ENCODE measurements around the gene DSE. TPM values are rescaled to one million over a fixed set of nuclear protein-coding genes. Genes with fewer than 3 reads are reported as not detected.

Gene DSE
- total RNA-seq, 1 experiment from 2014 or later, result 43.3 TPM

DNA sequence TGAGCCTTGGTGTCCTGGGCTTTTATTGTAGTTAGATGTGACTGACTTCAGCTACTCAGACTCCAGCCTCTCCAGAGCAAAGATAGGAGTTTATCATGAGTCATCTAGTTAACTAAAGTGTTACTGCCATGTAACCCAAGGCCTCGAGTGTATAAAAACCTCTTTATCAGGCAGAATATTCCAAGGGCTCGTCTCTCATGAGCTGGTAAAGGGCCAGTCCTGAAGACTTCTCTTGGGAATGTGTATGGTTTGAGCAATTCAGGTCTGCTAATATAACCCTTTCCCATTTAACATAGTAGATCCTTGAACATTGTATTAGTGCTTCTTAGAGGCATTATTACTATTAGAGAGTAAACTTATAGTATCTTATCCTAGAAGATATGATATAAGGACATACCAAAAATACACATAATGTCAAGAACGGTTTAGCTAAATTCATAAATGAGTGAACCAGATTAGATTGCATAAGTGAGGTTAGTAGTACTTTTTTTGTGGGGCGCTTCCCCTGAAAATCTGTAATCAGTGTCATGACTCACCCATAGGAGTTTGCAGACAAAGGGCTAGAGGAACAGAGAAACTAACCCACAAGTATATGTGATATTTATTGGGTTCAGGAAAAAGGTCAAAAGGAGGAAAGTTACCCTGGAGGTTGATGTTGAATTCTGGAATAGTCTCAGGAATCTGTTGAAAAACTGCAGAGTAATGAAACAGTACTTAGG is 16.0 kb downstream of the DSE start:
- Histone ChIP-seq H4K20me1 (ENCODE audit: insufficient read depth) (no peaks in the 10 kb centered on the region), H3K4me3 (no peak overlapping the region; the same call in 1 of the 2 replicates), H3K27ac (peak overlapping the region; percentile 92), H3F3A (ENCODE audit: insufficient read depth, low read depth) (peaks cover 30% of the 10 kb centered on the region), H2AFZ (no peak overlapping the region), H3K4me2 (peak overlapping the region; percentile 61), H3K9me3 (ENCODE audit: insufficient read depth, low read depth) (peaks cover 16% of the 10 kb centered on the region), H3K9me2 (ENCODE audit: insufficient read depth) (no peaks in the 10 kb centered on the region), H3K4me1 (replicated peaks; ENCODE audit: insufficient read depth) (peaks cover 48% of the 10 kb centered on the region), H3K27me3 (ENCODE audit: insufficient read depth, low read depth) (no peaks in the 10 kb centered on the region), H3K79me2 (ENCODE audit: low read depth) (peaks cover 24% of the 10 kb centered on the region), H3K36me3 (ENCODE audit: low read depth) (peaks cover 4% of the 10 kb centered on the region; the same call in 1 of the 2 replicates)
- POLR2A ChIA-PET (ENCODE audit: unreplicated experiment), result interaction anchor here (0.6 kb wide), 1 partner anchor 15 kb away, joined by 6 read pairs; no protein-coding TSS in a partner anchor
- DNase-seq, result peak in 1 of 2 experiments; percentile 72
- no TSS peak for BruUV-seq (replicated peaks)
- intact Hi-C loops (cut with micrococcal nuclease; ENCODE audit: unreplicated experiment), result no loop called here
- TF ChIP-seq CTCF (conservative IDR thresholded peaks at IDR 0.05) (no peak), EZH2 (IDR thresholded peaks at IDR 0.05; ENCODE audit: low read depth) (no peak)
- CTCF ChIA-PET, result no interaction called here

GRCh38 chr6:116387374-116387773 is 16.6 kb downstream of the DSE start:
- peaks cover 30% of the 10 kb centered on the region for H3F3A ChIP-seq (ENCODE audit: insufficient read depth, low read depth)
- intact Hi-C loops (cut with micrococcal nuclease; ENCODE audit: unreplicated experiment), result no loop called here
- ChIA-PET POLR2A (ENCODE audit: unreplicated experiment) (no interaction called here), CTCF (no interaction called here)
- no peaks in the 10 kb centered on the region for H3K9me2 ChIP-seq (ENCODE audit: insufficient read depth)
- peaks cover 22% of the 10 kb centered on the region for H3K79me2 ChIP-seq (ENCODE audit: low read depth)
- peaks cover 4% of the 10 kb centered on the region; the same call in 1 of the 2 replicates for H3K36me3 ChIP-seq (ENCODE audit: low read depth)
- TF ChIP-seq EZH2 (IDR thresholded peaks at IDR 0.05; ENCODE audit: low read depth), result no peak
- TF ChIP-seq CTCF (conservative IDR thresholded peaks at IDR 0.05), result no peak
- H3K27ac ChIP-seq, result peak overlapping the region; percentile 92
- H3K4me2 ChIP-seq, result peak overlapping the region; percentile 61
- peak; percentile 29 to 76 for DNase-seq
- no peak overlapping the region; the same call in 1 of the 2 replicates for H2AFZ ChIP-seq
- peaks cover 44% of the 10 kb centered on the region for H3K4me1 ChIP-seq (replicated peaks; ENCODE audit: insufficient read depth)
- BruUV-seq (replicated peaks), result no TSS peak
- H3K9me3 ChIP-seq (ENCODE audit: insufficient read depth, low read depth), result peaks cover 10% of the 10 kb centered on the region
- peak overlapping the region; percentile 29; the same call in 1 of the 2 replicates for H3K4me3 ChIP-seq
- H3K27me3 ChIP-seq (ENCODE audit: insufficient read depth, low read depth), result no peaks in the 10 kb centered on the region
- H4K20me1 ChIP-seq (ENCODE audit: insufficient read depth), result no peaks in the 10 kb centered on the region

- BruUV-seq (replicated peaks), result no TSS peak
- TF ChIP-seq EZH2 (IDR thresholded peaks at IDR 0.05; ENCODE audit: low read depth) (no peak), CTCF (conservative IDR thresholded peaks at IDR 0.05) (no peak)
- Histone ChIP-seq H3K9me2 (ENCODE audit: insufficient read depth) (no peaks in the 10 kb centered on the region), H3K4me3 (no peak overlapping the region), H3K36me3 (ENCODE audit: low read depth) (peaks cover 4% of the 10 kb centered on the region; the same call in 1 of the 2 replicates), H3K4me1 (replicated peaks; ENCODE audit: insufficient read depth) (peaks cover 37% of the 10 kb centered on the region), H3K27me3 (ENCODE audit: insufficient read depth, low read depth) (no peaks in the 10 kb centered on the region), H4K20me1 (ENCODE audit: insufficient read depth) (no peaks in the 10 kb centered on the region), H3F3A (ENCODE audit: insufficient read depth, low read depth) (peaks cover 30% of the 10 kb centered on the region), H3K27ac (no peak overlapping the region), H3K4me2 (no peak overlapping the region), H2AFZ (no peak overlapping the region), H3K9me3 (ENCODE audit: insufficient read depth, low read depth) (peaks cover 3% of the 10 kb centered on the region; the same call in 1 of the 2 replicates), H3K79me2 (ENCODE audit: low read depth) (peaks cover 13% of the 10 kb centered on the region; the same call in 1 of the 2 replicates)
- no peak for DNase-seq
- ChIA-PET CTCF (no interaction called here), POLR2A (ENCODE audit: unreplicated experiment) (no interaction called here)
- intact Hi-C loops (cut with micrococcal nuclease; ENCODE audit: unreplicated experiment), result no loop called here
Observed at GRCh38 chr6:116388924-116389323, 18.2 kb downstream of the DSE start.

Measured in PC-9 (cell line).